GM12864 (cell line): ENCODE results near the gene ZNF93.
"Not testable (repeated sequence)": the region's sequence is repeated elsewhere in the genome, so short reads cannot be mapped to it uniquely, and the experiment has no call there.

Experiments used
- DNase-seq: peaks from one replicate; pipeline ENCODE4 v3.0.0-alpha.2; 2011; ENCODE audit warnings: low read depth
- H3K4me3 ChIP-seq: 2 replicates; pipeline ENCODE4 v1.5.1; 2011; ENCODE audit warnings: mild to moderate bottlenecking, low read depth, low read length, control low read depth
- CTCF ChIP-seq: IDR thresholded peaks from 2 replicates; pipeline ENCODE4 v1.5.1; 2011; ENCODE audit warnings: low read depth, mild to moderate bottlenecking, moderate library complexity, low read length, control low read depth, inconsistent platforms; ENCODE audit errors: missing control alignments

ZNF93 gene

DNA sequence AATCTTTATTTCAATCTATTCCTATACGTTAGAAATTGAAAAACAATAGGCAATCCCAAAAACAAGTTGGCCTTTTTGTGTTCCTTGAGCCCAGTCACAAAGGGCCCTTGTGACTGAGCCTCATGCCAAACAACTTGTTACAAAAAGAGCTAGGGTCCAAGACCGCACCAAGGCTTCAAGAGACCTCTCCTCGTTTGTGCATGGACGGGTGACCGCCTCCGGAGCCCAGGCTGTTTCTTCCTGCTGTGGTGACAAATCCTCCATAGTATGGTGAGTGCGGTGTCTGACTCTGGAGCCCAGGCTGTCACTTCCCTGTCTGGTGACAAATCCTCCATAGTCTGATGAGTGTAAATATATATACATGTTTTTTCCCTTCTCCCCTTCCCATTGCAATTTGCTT lies 63.7 kb downstream of the ZNF93 start:
- no peak for DNase-seq
- no peak for TF ChIP-seq CTCF

DNA sequence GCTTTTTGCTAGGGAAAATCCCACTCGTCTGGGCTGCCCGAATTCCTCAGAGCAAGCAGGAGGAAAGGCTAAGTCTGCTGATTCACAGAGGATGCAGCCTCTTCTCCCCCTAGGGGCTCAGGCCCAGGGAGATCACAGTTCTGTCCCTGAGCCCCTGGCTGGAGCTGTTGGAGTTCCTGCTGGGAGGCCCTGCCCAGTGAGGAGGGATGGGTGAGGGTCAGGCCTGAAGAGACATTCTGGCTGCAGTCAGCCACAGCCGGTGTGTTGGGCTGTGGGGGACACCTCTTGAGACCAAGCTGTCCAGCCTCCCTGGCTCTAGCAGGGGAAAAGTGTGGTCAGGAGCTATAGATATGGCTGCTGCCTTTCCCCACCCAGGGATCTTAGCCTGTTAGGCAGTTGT lies 65.4 kb downstream of the ZNF93 start:
- not testable (repeated sequence) for DNase-seq, H3K4me3 ChIP-seq

More for the DNA sequence above, 63.7 kb downstream of the ZNF93 start:
- no peak overlapping the region for H3K4me3 ChIP-seq

- no peak for DNase-seq
- no peak for TF ChIP-seq CTCF
- H3K4me3 ChIP-seq: no peak overlapping the region
These were observed 66.1 kb downstream of the ZNF93 start for GRCh38 chr19:19966862-19967261.
